ENCODE data around the gene WDHD1.
"Not testable (repeated sequence)": the region's sequence is repeated elsewhere in the genome, so short reads cannot be mapped to it uniquely, and the experiment has no call there.

Gene WDHD1

DNA sequence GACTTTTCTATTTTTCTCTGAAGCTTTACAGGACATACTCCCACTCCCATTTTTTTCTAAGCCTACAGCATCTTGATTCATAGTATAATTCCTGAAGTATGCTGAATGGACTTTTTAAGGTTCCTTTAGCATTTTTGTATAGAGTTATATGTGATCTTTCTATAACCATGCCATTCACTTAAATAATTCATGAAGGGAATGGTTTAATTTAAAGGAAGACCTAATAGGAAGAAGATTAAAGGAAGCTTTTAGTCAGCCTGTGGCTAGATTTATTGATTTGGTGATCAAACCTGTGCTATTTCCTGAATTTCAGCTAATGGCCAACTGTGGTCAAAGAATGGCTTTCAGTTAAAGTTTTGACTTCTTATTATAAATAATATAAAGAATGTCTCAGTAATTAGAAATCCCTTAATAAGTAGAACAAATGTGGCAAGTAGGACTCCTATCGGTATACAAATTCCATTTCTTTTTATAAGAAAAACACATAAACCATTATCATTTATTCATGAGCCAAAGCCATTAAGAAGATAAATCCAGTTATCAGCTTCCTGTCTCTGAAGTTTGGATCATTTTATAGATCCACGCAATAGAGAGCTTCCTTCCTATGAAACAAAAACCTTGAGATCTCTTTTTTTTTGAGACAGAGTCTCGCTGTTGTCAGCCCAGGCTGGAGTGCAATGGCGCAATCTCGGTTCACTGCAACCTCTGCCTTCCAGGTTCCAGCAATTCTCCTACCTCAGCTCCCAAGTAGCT is 20.6 kb upstream of the WDHD1 start:
- DNase-seq: no peak

- DNase-seq: no peak
Observed at GRCh38 chr14:55045087-55045486, 18.2 kb upstream of the WDHD1 start.

- DNase-seq: no peak
Observed at GRCh38 chr14:55043528-55043927, 16.6 kb upstream of the WDHD1 start.

- no peak for DNase-seq
Observed at GRCh38 chr14:55038708-55039107, 11.8 kb upstream of the WDHD1 start.

DNA sequence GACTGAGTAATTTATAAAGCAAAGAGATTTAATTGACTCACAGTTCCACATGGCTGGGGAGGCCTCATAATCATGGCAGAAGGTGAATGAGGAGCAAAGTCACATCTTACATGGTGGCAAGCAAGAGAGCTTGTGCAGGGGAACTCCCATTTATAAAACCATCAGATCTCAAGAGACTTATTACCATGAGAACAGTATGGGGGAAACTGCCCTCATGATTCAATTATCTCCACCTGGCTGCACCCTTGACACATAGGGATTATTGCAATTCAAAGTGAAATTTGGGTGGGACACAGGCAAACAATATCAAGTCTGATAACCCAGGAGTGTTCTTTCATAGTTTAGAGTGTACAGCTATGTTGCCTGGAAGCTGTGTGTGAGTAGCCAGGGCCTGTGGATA is 11.1 kb upstream of the WDHD1 start:
- not testable (repeated sequence) for DNase-seq

DNA sequence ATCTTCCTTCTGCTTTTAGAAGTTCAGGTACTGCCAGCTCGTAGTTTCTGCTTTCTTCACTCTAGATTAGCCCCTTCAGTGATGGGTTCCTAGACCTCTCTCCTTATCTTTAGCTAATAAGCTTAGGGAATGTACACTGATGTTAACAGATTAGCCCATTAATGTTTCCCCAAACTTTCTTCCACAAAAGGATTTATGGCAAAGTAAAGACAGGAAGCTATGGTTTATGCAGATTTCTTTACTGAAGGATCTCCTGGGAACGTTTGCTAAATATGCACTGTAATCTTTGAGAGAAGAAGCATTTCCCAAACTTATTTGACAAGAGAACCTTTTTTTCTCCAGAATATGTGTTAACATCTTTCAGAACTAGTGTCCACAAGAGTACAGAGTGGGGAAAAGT is 4.3 kb upstream of the WDHD1 start:
- DNase-seq: no peak

- no peak for DNase-seq
Observed at GRCh38 chr14:55028476-55028875, 1.6 kb upstream of the WDHD1 start.

GRCh38 chr14:55028066-55028465 is 1.2 kb upstream of the WDHD1 start:
- no peak for DNase-seq

GRCh38 chr14:55026441-55026792 is 482 bp downstream of the WDHD1 start:
- DNase-seq: no peak

DNA sequence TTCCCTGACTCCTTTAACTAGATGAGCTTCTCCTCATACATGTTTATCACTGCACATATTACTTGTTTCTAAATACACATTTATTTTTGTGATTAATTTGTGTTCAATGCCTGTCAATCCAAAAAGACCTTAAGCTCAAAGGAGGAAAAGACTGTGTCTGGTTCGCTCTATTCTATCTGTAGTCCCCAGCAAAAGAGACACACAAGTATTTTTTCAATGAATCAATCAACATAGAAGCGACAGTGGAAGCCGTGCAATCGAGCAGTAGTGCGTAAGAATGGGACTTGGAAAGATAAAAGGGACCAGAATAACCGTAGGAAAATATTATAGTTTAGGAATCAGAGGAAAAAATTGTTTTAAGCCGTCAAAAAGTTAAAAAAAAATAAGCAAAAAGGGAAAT is 951 bp downstream of the WDHD1 start:
- no peak for DNase-seq

GRCh38 chr14:55024365-55024764 is 2.5 kb downstream of the WDHD1 start:
- DNase-seq: not testable (repeated sequence)

DNA sequence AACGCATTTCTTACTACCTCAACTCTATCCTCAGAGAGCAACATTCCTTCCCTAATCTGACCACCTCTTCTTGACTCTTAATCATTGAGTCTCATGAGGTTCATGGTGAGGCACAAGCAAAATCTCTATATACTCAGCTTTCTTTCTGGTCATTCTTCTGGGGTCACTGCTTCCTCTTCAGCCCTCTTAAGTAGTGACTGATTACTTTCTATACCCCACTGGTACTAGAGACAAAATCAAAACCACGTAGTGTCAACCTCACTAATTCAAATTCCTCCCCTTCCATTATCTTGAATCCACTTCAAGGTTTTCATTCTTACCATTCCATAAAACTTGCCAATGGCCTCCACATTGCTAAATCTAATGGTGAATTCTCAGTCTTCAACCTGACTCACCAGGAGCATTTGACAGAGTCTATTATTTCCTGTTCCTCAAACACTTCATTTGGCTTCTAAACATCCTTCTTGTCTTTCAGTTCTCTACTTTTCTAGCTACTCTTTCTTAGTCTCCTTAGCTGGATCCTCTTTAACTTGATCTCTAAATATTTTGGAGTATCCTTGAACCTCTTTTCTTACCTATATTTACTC is 6.8 kb downstream of the WDHD1 start:
- DNase-seq: no peak

GRCh38 chr14:55015006-55015405 is 11.9 kb downstream of the WDHD1 start:
- no peak for DNase-seq

DNA sequence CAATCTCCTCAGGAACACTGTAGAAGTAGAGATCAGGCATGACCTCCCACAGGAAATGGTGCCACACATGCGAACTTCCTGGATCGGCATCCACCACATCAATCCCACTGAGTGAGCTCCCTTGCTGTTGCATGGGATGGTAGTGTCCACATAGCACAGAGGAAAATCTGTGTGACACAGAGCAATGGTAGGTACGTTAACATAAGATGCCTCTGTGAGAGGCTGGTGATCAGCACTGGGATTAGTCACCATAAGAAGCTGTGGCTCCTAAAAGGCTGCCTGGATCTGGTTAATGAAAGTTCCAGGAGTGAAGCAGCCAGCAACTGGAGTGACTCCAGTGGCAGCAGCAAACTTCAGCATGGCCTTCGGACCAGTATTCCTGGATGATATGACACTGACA is 21.8 kb downstream of the WDHD1 start:
- no peak for DNase-seq

GRCh38 chr14:55000381-55000780 is 26.5 kb downstream of the WDHD1 start:
- DNase-seq: no peak

- DNase-seq: no peak
Observed at GRCh38 chr14:54985156-54985555, 41.7 kb downstream of the WDHD1 start.

DNA sequence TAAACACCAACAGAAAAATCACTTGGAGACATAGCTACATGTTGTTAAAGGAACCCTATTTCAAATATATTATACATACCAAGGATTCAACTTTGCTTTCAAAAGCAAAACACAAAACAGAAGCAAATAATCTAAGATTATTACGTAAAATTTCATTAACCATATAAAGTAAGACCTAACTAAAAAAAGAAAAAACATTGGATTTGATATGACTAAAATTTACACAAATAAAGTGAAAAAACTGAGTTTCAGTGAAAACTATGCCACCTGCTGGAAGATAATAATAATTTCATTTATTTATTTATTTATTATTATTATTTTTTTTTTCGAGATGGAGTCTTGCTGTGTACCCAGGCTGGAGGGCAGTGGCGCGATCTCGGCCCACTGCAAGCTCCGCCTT is 45.2 kb downstream of the WDHD1 start:
- DNase-seq: peak; percentile 12

GRCh38 chr14:54979039-54979438 is 47.9 kb downstream of the WDHD1 start:
- no peak for DNase-seq

DNA sequence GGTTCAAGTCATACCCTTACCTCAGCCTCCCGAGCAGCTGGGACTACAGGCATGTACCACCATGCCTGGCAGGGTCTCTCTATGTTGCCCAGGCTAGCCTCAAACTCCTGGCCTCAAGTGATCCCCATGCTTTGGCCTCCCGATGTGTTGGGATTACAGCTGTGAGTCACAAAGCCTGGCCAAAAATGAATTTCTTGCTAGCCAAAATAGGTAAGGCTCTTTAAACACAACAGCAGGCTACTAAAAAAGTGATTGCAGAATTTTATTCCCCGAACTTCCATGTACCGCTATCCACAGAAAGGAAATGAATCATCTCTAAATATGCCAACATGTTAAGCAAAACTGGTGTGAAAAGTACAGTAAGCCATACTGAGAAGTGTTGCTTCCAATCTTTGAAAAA is 50.6 kb downstream of the WDHD1 start:
- no peak for DNase-seq

- no peak for DNase-seq
Observed at GRCh38 chr14:54975856-54976255, 51.0 kb downstream of the WDHD1 start.

DNA sequence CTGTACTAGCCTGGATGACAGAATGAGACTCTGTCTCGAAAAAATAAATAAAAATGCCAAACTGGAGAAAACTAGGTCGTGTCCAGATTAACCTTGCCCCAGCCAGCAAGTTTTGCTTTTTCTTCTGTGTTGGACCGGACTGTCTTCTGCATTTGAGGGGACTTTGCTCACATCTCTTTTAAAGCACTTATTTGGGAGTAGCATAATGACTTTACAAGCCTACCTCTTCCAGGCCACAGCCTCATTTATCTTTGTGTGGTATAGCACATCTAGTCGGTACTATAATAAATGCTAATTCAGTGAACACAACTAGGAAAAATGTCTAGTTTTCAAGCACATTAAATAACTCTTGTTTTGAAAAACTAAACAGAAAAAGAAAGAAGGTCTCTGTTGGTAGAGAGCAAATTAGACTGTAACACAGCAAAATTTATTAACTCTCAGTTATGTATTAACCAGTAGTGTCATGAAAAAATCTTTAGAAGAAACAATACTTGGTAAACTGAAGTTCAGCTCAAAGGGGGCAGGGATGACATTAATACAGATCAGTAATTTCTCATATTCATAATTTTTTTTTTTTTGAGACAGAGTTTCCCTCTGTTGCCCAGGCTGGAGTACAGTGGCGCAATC is 52.0 kb downstream of the WDHD1 start:
- DNase-seq: no peak

- DNase-seq: no peak
Observed at GRCh38 chr14:54967496-54967895, 59.4 kb downstream of the WDHD1 start.

DNA sequence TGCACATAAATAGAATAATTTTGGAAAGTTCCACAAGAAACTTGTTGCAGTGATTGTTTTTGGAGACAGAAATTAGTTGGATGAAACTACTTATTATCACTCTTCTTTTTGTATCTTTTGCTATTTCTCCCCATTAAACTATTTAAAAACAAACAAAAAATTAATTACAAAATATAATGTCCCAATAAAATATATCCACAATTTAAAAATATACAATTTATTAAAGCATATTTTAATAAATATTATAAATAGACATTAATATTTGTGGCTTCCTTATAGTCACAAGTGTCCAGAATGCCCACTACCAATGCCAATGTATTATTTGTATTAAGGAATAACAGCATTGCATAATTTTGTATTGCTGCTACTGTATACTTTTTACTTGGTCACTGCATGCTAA is 71.8 kb downstream of the WDHD1 start:
- no peak for DNase-seq

DNA sequence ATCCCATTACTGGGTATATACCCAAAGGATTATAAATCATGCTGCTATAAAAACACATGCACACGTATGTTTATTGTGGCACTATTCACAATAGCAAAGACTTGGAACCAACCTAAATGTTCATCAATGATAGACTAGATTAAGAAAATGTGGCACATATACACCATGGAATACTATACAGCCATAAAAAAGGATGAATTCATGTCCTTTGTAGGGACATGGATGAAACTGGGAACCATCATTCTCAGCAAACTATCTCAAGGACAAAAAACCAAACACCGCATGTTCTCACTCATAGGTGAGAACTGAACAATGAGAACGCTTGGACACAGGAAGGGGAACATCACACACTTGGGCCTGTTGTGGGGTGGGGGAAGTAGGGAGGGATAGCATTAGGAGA is 73.3 kb downstream of the WDHD1 start:
- DNase-seq: not testable (repeated sequence)

GRCh38 chr14:54952803-54953202 is 74.1 kb downstream of the WDHD1 start:
- DNase-seq: not testable (repeated sequence)

Measured in CD4-positive, alpha-beta T cell treated with Interleukin-12 subunit alpha and Interleukin-12 subunit beta, for 1 hour (primary cell).